IMR-90 (cell line): ENCODE results near the gene TRAPPC14.

ENCODE experiments used
- BHLHE40 ChIP-seq: fragments of 150-350 bp; IDR thresholded peaks from 2 replicates; pipeline ENCODE4 v1.6.1; 2016; ENCODE audit warnings: mild to moderate bottlenecking, low read depth, low read length
- CTCF ChIP-seq: conservative IDR thresholded peaks from 2 replicates; pipeline ENCODE4 v1.5.1; 2012; ENCODE audit warnings: mild to moderate bottlenecking, low read depth, low read length, improper control_type of control experiment
- FOS ChIP-seq: fragments of 150-350 bp; IDR thresholded peaks from 2 replicates; pipeline ENCODE4 v1.6.1; 2016; ENCODE audit warnings: low read depth, low read length
- MXI1 ChIP-seq: IDR thresholded peaks from 2 replicates; pipeline ENCODE4 v1.6.1; 2012; ENCODE audit warnings: low read depth, mild to moderate bottlenecking, low read length, moderate library complexity, borderline replicate concordance
- POLR2A ChIP-seq: IDR thresholded peaks from 2 replicates; pipeline ENCODE4 v1.6.1; 2012; ENCODE audit warnings: mild to moderate bottlenecking, low read depth, low read length
- RFX5 ChIP-seq: IDR thresholded peaks from 2 replicates; pipeline ENCODE4 v1.8.0; 2012; ENCODE audit warnings: low read depth, mild to moderate bottlenecking, low read length, moderate library complexity
- SMC3 ChIP-seq: fragments of 150-350 bp; IDR thresholded peaks from 2 replicates; pipeline ENCODE4 v1.6.1; 2016; ENCODE audit warnings: low read depth, mild to moderate bottlenecking, antibody characterized with exemption, low read length, moderate library complexity
- USF2 ChIP-seq: fragments of 150-350 bp; IDR thresholded peaks from 2 replicates; pipeline ENCODE4 v1.6.1; 2017; ENCODE audit warnings: mild to moderate bottlenecking, antibody characterized with exemption, low read length, low read depth

- TF ChIP-seq CTCF (no peak), USF2 (no peak), MXI1 (no peak), RFX5 (no peak), POLR2A (no peak), SMC3 (no peak), FOS (no peak), BHLHE40 (no peak)
Observed at GRCh38 chr7:100175296-100175935, 16.9 kb upstream of the TRAPPC14 start.
